GM18907 (cell line): ENCODE data around the gene TTYH2.

Source experiments
- ATAC-seq: cut with Tn5 transposase; IDR thresholded peaks from one replicate; pipeline ENCODE4 v1.9.1; 2021; ENCODE audit warnings: mild to moderate bottlenecking, moderate library complexity; ENCODE audit not compliant: unreplicated experiment

Gene TTYH2

DNA sequence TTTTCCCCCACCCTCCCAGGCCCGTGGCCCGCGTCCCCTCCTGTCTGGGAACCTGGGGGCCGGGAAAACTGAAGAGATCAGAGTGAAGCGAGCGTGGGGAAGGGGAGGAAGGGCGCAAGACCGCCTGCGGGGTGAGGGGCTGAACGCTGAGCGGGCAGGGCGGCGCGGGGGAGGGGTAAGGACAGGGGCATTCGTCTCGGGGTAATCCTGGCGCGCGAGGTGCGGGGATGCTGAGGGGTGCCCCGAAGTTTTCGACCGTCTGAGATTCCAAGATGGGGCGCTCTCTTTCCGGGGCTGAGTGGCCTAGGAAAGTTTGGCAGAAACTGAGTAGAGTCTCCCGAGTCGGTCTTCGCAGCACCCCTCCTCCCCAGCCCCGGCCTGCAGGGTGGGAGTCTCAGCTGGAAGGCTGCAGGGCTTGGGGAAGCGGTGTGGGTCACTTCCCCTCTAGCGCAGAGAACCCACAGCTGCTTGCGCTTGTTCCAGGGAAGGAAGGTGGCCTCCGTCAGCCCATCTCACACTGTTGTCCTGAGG is 555 bp downstream of the TTYH2 start:
- no peak for ATAC-seq

GRCh38 chr17:74214484-74215341 is 1.3 kb downstream of the TTYH2 start:
- ATAC-seq, result no peak

- no peak for ATAC-seq
These were observed 2.0 kb downstream of the TTYH2 start for GRCh38 chr17:74215342-74215727.

DNA sequence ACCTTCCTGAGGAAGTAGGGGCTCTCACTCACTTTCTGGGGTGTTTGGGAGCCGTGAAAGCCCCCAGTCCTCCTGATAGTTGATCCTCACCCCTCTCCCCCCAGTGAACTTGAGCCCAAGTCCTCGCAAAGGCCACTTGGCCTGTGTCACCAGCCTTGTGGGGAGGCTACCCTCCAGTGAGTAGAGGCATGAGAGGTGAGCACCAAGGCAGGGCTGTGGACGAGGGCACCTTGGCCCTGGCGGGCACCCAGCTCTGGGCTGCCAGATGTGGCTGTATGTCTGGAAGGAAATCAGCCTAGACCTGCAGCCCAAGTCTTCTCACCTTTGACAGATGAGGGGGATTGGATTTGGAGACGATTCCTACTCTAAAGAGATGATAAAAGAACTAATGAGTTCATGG is 3.1 kb downstream of the TTYH2 start:
- no peak for ATAC-seq

DNA sequence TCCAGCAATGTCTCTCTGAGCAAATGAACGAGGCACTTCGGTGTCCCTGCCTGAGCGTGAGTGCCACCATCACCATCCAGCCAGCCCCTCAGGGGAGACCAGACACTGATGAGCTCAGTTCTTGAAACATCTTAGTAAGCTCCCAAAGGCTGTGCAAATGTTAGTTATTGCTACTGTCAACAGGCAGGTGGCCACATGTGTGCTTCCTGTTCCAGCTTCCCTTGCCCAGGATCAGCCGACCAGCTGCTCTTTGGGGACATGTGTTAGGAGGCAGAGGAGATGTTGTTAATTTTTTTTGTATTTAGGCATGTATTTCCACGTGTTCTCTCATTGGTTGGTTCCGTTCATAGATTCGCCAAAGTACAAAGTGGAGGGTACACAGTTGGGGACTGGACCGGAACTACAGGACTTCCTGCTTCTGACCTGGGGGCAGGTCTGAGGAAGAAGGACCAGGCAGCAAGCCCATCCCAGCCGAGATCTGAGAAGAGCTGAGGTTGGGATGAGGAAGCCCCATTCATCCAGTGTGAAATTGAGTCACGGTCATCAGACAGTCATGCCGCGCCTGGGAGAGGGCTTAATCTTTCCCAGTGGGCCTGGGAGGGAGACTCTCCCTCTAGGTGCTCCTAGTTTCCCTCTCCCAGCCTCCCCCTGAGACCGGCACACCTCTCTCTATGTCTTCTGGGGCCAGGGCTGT is 3.8 kb downstream of the TTYH2 start:
- no peak for ATAC-seq

DNA sequence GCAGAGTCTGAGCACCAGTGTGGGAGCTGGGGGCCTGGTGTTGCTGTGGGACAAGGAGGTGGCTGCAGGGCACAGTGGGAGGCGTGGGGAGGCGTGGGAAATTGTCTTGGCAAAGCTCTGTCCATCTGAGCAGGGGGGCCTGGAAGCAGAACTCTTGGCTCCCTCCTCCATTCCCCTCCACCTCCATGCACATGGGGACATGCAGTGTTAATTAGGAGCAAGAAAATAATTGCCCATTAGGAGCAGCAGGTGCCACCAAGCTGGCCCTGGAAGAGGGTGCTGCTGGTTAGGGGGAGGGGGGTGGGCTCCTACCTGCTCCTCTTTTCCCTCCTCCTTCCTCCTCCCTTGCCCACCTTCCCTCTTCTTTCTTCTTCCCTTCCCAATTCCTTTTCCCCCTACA is 4.5 kb downstream of the TTYH2 start:
- ATAC-seq, result no peak

DNA sequence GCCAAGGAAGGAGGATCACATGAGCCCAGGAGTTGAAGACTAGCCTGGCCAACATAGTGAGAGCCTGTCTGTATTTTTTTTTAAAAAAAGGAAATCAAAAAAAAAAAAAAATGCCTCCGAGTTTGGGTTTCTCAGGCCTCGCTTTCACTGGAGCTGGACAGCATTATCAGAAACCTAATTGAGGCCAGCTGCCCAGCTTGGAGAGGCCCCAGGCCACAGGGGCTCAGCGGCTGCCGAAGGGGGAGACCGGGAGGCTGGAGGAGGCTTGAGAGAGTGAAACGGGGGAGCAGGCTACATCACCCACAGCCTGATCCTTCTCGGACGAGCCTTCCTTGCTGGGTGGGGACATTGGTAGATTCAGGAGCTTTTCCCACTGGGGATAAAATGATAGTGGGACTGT is 5.1 kb downstream of the TTYH2 start:
- no peak for ATAC-seq

GRCh38 chr17:74219576-74220133 is 6.3 kb downstream of the TTYH2 start:
- ATAC-seq, result no peak

- no peak for ATAC-seq
These were observed 6.8 kb downstream of the TTYH2 start for GRCh38 chr17:74220219-74220618.

DNA sequence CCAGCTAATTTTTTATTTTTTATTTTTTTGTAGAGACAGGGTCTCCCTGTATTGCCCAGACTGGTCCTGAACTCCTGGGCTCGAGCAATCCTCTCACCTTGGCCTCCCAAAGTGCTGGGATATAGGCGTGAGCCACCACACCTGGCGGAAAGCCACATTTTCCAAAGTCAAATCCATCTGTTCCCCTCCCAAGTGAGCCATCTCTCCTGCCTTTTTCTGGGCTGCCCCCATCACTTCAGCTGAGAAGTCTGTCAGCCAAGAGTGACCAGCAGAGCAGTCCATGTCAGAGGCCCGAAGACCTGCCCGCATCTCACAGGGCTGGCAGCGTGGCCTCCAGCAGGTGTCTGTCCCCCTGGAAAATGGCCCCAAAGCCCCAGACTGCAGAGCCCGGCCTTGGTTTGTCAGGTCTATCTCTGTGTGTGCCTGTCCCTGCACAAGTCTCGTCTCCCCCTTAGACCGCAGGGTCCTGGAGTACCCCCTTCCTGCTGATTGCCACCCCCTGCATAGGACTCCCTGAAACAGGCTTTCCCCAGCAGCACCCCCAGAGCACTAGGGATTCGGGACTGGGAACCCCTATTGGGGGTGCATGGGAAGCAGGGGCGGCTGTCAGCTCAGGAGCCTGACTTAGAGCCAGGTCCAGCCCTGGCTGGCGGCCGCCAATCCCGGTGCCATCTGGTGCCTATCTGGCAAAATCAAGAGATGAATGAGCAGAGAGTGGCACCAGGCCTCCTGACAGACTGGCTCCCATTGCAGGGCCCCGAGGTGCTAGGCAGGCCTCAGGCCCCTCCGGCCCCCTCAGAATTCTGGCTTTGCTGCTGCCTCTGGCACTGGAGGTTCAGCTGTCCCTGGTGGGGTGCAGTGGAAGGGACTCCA is 7.8 kb downstream of the TTYH2 start:
- ATAC-seq, result no peak

GRCh38 chr17:74222399-74222798 is 9.0 kb downstream of the TTYH2 start:
- ATAC-seq, result no peak

DNA sequence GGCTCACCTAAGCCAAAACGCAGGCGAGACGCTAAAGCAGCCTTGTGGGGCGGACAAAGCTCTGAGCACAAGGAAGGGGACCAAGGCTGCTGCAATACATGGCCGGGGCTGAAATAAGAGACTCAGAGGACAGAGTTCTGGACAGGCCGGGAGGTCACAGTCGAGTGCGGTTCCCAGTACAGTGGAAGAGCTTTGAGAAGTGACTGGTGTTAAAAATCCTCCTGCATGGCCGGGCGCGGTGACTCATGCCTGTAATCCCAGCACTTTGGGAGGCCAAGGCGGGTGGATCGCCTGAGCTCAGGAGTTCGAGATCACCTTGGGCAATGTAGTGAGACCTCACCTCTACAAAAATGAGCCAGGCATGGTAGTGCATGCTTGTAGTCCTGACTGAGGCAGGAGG is 10.5 kb downstream of the TTYH2 start:
- no peak for ATAC-seq

DNA sequence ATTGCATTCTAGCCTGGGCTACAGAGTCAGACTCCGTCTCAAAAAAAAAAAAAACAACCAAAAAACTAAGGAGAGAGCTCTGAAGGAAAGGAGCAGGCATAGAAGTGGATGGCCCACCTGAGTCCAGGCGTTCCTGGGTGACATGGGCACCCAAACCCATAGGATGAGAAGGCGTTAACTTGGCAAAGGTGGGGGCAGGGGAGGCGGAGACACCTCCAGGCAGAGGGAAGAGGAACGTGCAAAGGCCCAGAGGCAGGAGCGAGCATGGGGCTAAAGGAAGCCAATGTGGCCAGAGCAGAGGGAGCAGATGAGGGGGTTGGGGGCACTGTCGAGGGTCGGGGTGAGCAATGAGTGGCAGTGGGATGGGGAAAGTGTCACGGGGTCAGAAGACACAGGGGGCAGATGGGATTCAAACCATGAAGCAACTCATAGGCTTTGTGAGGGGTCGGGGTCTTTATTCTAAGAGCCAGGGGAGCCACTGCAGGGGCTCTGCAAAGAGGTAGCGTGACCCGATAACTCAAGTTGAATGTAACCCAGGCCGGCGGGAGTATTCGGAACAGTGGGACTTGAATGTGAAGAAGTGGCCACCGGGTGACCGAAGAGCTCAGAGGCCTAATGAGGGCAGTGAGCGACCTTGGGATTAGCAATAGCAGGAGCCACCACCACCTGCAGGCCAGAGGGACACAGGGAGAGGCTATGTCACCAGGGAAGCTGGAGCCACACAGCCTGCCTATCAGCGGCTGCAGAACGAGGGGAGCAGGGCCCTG is 11.8 kb downstream of the TTYH2 start:
- ATAC-seq, result no peak

DNA sequence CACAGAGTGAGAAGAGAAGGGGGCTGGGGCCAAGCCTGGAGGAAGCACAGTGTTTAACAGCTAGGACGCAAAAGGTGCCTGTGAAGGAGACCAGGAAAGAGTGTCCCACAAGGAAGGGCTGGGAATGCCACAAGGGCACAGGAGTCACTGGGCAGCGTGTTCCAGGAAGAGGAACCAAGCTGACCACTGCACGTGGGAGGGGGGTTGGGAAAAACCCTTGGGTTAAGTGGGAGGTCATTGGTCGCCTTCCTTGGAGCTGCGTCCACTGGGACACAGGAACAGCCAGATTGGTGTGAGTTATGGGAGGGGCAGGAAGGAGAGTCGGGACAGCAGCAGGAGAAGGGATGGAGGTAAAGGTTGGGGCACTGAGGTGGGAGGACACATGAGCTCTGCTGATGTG is 12.9 kb downstream of the TTYH2 start:
- no peak for ATAC-seq

- ATAC-seq, result no peak
These were observed 14.1 kb downstream of the TTYH2 start for GRCh38 chr17:74227271-74228080.

DNA sequence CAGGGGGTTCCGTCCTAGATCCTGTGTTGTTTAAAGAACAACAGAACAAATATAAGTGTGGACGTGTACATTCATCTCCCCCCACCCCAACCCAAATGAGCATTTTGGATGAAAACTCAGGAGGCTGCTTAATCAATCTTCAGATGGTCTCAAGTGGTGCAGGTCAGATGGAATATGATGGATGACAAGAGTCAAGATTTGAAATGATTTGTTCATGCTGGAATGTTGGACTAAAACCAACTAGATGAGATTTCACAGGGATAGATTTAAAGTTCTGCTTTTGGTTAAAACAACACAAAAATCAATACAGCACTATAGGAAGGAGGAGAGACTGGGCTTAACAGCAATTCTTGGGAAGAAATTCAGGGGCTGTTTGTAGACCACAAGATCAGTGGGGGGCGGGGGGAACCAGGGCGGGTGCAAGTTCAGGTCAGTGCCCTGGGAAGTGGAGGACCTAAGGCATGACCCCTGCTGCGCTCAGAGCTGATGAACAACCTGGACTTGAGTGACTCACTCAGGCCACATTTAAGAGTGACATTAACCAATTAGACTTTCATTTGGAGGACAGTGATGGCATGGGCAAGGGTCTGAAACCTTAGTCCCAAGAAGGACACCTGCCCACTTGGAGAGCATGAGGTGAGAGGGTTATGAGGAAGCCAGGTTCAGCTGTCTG is 15.1 kb downstream of the TTYH2 start:
- ATAC-seq, result no peak

DNA sequence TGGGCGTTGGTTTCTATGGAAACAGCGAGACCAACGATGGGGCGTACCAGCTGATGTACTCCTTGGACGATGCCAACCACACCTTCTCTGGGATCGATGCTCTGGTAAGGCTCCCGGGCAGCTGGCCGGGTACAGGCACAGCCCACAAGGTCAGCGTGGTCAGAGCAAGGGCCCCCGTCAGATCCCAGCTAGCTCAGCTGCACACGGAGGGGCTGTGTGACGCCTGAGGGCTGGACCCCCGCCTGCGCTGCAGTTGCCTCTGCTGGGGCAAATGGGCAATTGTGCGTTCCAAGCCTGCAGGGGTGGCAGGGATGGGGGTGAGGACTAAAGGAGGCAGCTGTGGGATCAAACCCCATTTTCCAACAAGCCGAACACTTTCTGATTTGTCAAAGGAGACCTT is 17.5 kb downstream of the TTYH2 start:
- no peak for ATAC-seq

- ATAC-seq, result no peak
These were observed 18.8 kb downstream of the TTYH2 start for GRCh38 chr17:74231928-74232907.
